CD14-positive monocyte (primary cell): Measurements from ENCODE around the gene DOCK10. TPM values are rescaled to one million over a fixed set of nuclear protein-coding genes. Genes with fewer than 3 reads are reported as not detected.

Source experiments
- DNase-seq, 3 donors: peaks; one replicate each; pipeline ENCODE4 v3.0.0-alpha.2; 2011 to 2022
- H2AFZ ChIP-seq: 2 replicates; pipeline ENCODE4 v1.6.0; 2012; ENCODE audit warnings: mild to moderate bottlenecking, low read depth, low read length, inconsistent platforms; ENCODE audit not compliant: insufficient read depth, poor library complexity, severe bottlenecking
- H3K27ac ChIP-seq, 2 donors: 1 replicate in 1 of 2; 2 replicates in 1 of 2; pipeline ENCODE4 v1.5.1; 2012 to 2013; ENCODE audit warnings: low read length in 2 of 2, control low read depth in 1 of 2, inconsistent platforms in 1 of 2, low read depth in 1 of 2, mild to moderate bottlenecking in 1 of 2
- H3K27me3 ChIP-seq, 2 donors: one replicate each; pipeline versions ENCODE4 v1.6.0 to v1.6.1; 2011 to 2013; ENCODE audit warnings: low read length in 2 of 2; ENCODE audit not compliant: control insufficient read depth in 2 of 2, insufficient read depth in 2 of 2
- H3K36me3 ChIP-seq, 2 donors: replicated peaks in 1 of 2; 1 replicate in 1 of 2; 2 replicates in 1 of 2; pipeline versions ENCODE4 v1.5.1 to v1.6.1; 2012 to 2013; ENCODE audit warnings: low read length in 2 of 2, control low read depth in 1 of 2, inconsistent platforms in 1 of 2, mild to moderate bottlenecking in 1 of 2; ENCODE audit not compliant: insufficient read depth in 2 of 2, control insufficient read depth in 1 of 2
- H3K4me1 ChIP-seq, 2 donors: 1 replicate in 1 of 2; 2 replicates in 1 of 2; pipeline versions ENCODE4 v1.5.1 to v1.6.1; 2012 to 2013; ENCODE audit warnings: low read length in 2 of 2, control low read depth in 1 of 2, inconsistent platforms in 1 of 2, mild to moderate bottlenecking in 1 of 2, moderate library complexity in 1 of 2; ENCODE audit not compliant: insufficient read depth in 2 of 2, control insufficient read depth in 1 of 2
- H3K4me2 ChIP-seq: replicated peaks from 2 replicates; pipeline ENCODE3; 2012; ENCODE audit warnings: low read length, moderate library complexity, mild to moderate bottlenecking; ENCODE audit not compliant: poor library complexity, severe bottlenecking; ENCODE audit errors: extremely low read depth
- H3K4me3 ChIP-seq, 3 experiments: fragments of 200-600 bp in 1 of 3; sonication (generic) in 1 of 3; replicated peaks in 1 of 3; 1 replicate in 2 of 3; 2 replicates in 1 of 3; pipeline ENCODE4 v1.5.1; 2011 to 2013; ENCODE audit warnings: low read length in 3 of 3, mild to moderate bottlenecking in 3 of 3, control low read depth in 2 of 3, low read depth in 2 of 3, inconsistent platforms in 1 of 3, moderate library complexity in 1 of 3
- H3K79me2 ChIP-seq: 2 replicates; pipeline ENCODE4 v1.6.0; 2012; ENCODE audit warnings: mild to moderate bottlenecking, control low read depth, inconsistent platforms, low read length, moderate library complexity; ENCODE audit not compliant: insufficient read depth
- H3K9ac ChIP-seq: 2 replicates; pipeline ENCODE4 v1.6.0; 2017; ENCODE audit warnings: low read length, mild to moderate bottlenecking; ENCODE audit not compliant: insufficient read depth, poor library complexity, severe bottlenecking
- H3K9me3 ChIP-seq, 2 donors: replicated peaks in 1 of 2; 1 replicate in 1 of 2; 2 replicates in 1 of 2; pipeline versions ENCODE4 v1.5.1 to v1.6.1; 2012 to 2013; ENCODE audit warnings: low read length in 2 of 2, control low read depth in 1 of 2; ENCODE audit not compliant: control insufficient read depth in 1 of 2, insufficient read depth in 1 of 2
- H4K20me1 ChIP-seq: 2 replicates; pipeline ENCODE4 v1.6.0; 2012; ENCODE audit warnings: mild to moderate bottlenecking, low read length, control low read depth, moderate library complexity; ENCODE audit not compliant: insufficient read depth
- H3K27ac Mint-ChIP-seq, 7 donors: one replicate each; pipeline ENCODE4 v1.8.0; 2020; ENCODE audit warnings: mild to moderate bottlenecking in 7 of 7, mixed read lengths in 7 of 7, moderate library complexity in 6 of 7, inconsistent platforms in 2 of 7
- H3K27me3 Mint-ChIP-seq, 3 donors: one replicate each; pipeline ENCODE4 v1.8.0; 2021 to 2022; ENCODE audit warnings: low read depth in 3 of 3, mild to moderate bottlenecking in 3 of 3, mixed read lengths in 3 of 3, moderate library complexity in 3 of 3, inconsistent platforms in 1 of 3
- H3K36me3 Mint-ChIP-seq, 2 donors: one replicate each; pipeline ENCODE4 v1.8.0; 2020; ENCODE audit warnings: mixed read lengths in 2 of 2, inconsistent platforms in 1 of 2, mild to moderate bottlenecking in 1 of 2
- H3K4me1 Mint-ChIP-seq: one replicate; pipeline ENCODE4 v1.8.0; 2020; ENCODE audit warnings: mild to moderate bottlenecking, mixed read lengths
- H3K4me3 Mint-ChIP-seq, 2 donors: one replicate each; pipeline ENCODE4 v1.8.0; 2020; ENCODE audit warnings: mild to moderate bottlenecking in 2 of 2, mixed read lengths in 2 of 2, moderate library complexity in 1 of 2
- H3K9me3 Mint-ChIP-seq, 7 donors: one replicate each; pipeline ENCODE4 v1.8.0; 2020 to 2022; ENCODE audit warnings: mixed read lengths in 7 of 7, mild to moderate bottlenecking in 6 of 7, moderate library complexity in 6 of 7, inconsistent platforms in 2 of 7
- CTCF ChIP-seq: fragments of 200-600 bp; IDR thresholded peaks from one replicate; pipeline ENCODE4 v1.8.0; 2022; ENCODE audit warnings: antibody characterized with exemption, mild to moderate bottlenecking
- WGBS: methylation state at CpG from one replicate; pipeline ENCODE4 v1.1.5; 2013; ENCODE audit warnings: missing lambda C conversion rate; ENCODE audit not compliant: insufficient coverage; 5-methylcytosine and 5-hydroxymethylcytosine counted together
- intact Hi-C, 2 donors: fragments of 100-400 bp; cut with micrococcal nuclease; formaldehyde crosslinking; loops; one replicate each; pipeline versions ENCODE4 v1.15.0 to v1.15.1; 2023
- polyA plus RNA-seq, 3 donors: library from polyadenylated mRNA; depleted of rRNA in 1 of 3; unstranded in 2 of 3; stranded (reverse) in 1 of 3; fragments of 300-500 nt in 2 of 3; fragments of >200 nt in 1 of 3; fragmentation: Illumina TruSeq in 2 of 3; gene quantifications; 1 replicate in 2 of 3; 2 replicates in 1 of 3; pipeline ENCODE4 v1.2.3, GENCODE V29; 2012 to 2021

Gene DOCK10
- polyA plus RNA-seq, 3 donors, result 9.5 to 30.9 (median 16.5) TPM

GRCh38 chr2:224860786-224861185, 181.5 kb downstream of the DOCK10 start:
- Mint-ChIP-seq H3K27me3 (no peaks in the 10 kb centered on the region), H3K36me3 (peaks cover 66 to 77% of the 10 kb centered on the region in 2 donors), H3K9me3 (no peaks in the 10 kb centered on the region), H3K4me1 (no peaks in the 10 kb centered on the region), H3K27ac (no peak overlapping the region), H3K4me3 (no peak overlapping the region)
- H3K79me2 ChIP-seq, result no peaks in the 10 kb centered on the region
- H4K20me1 ChIP-seq, result no peaks in the 10 kb centered on the region
- H3K27ac ChIP-seq, result no peak overlapping the region
- no peak for DNase-seq
- H3K4me3 ChIP-seq, result no peak overlapping the region
- H3K9ac ChIP-seq, result no peak overlapping the region
- no peaks in the 10 kb centered on the region for H3K4me1 ChIP-seq
- intact Hi-C loops, result no loop called here
- no peak for TF ChIP-seq CTCF
- H3K4me2 ChIP-seq, result no peak overlapping the region
- no peak overlapping the region for H2AFZ ChIP-seq
- H3K36me3 ChIP-seq, result peaks cover 54 to 90% of the 10 kb centered on the region in 2 donors
- no peaks in the 10 kb centered on the region for H3K27me3 ChIP-seq
- no peaks in the 10 kb centered on the region for H3K9me3 ChIP-seq

- Mint-ChIP-seq H3K27ac (peak overlapping the region in 1 of 7 donors; percentile 75), H3K36me3 (peaks cover 73 to 77% of the 10 kb centered on the region in 2 donors), H3K9me3 (peaks cover 0 to 1% (median 0%) of the 10 kb centered on the region in 7 donors), H3K4me1 (peaks cover 9% of the 10 kb centered on the region), H3K27me3 (no peaks in the 10 kb centered on the region), H3K4me3 (no peak overlapping the region)
- no peaks in the 10 kb centered on the region for H3K79me2 ChIP-seq
- H2AFZ ChIP-seq, result no peak overlapping the region
- no peak overlapping the region for H3K4me3 ChIP-seq
- peaks cover 53 to 81% of the 10 kb centered on the region in 2 donors for H3K36me3 ChIP-seq
- no peak overlapping the region for H3K4me2 ChIP-seq
- no peaks in the 10 kb centered on the region for H3K27me3 ChIP-seq
- H3K27ac ChIP-seq, result no peak overlapping the region
- no peak overlapping the region for H3K9ac ChIP-seq
- H3K9me3 ChIP-seq, result no peaks in the 10 kb centered on the region
- no peak for DNase-seq
- no peaks in the 10 kb centered on the region for H4K20me1 ChIP-seq
- 97% methylated on average over 7 of the region's 12 CpGs for WGBS
- intact Hi-C loops, result no loop called here
- TF ChIP-seq CTCF, result no peak
- H3K4me1 ChIP-seq, result peaks cover 0 to 3% of the 10 kb centered on the region in 2 donors
Measured at GRCh38 chr2:224851811-224852210, 190.5 kb downstream of the DOCK10 start.
